Panc1 (cell line): ENCODE results near the gene FBLN2. TPM values are rescaled to one million over a fixed set of nuclear protein-coding genes. Genes with fewer than 3 reads are reported as not detected.

Experiments used
- ATAC-seq: fragments of 200-7000 bp; cut with Tn5 transposase; 2 replicates; pipeline ENCODE4 v1.9.1; 2020; ENCODE audit warnings: mild to moderate bottlenecking, moderate library complexity
- BruUV-seq: library from RNA; stranded (reverse); fragments of 400-500 nt; replicated peaks from 2 replicates; lab custom pipeline; 2021; lab: Mats Ljungman, UMichigan
- CTCF ChIA-PET: fragments of 300-600 bp; sonication (Branson Sonifier 250); formaldehyde crosslinking; loops from one replicate; lab custom pipeline; 2022; ENCODE audit warnings: antibody characterized with exemption; lab: Charles Lee
- POLR2A ChIA-PET: fragments of 300-600 bp; sonication (Branson Sonifier 250); formaldehyde crosslinking; loops from one replicate; lab custom pipeline; 2022; ENCODE audit warnings: antibody characterized with exemption; lab: Charles Lee
- DNase-seq: peaks from one replicate; pipeline ENCODE4 v3.0.0-alpha.2; 2010; ENCODE audit warnings: low read depth, low spot score
- H3K27ac ChIP-seq: 2 replicates; pipeline ENCODE4 v1.5.1; 2011; ENCODE audit warnings: mild to moderate bottlenecking, low read length, inconsistent platforms
- H3K27me3 ChIP-seq: fragments of 200-500 bp; sonication (Bioruptor generic); 2 replicates; pipeline ENCODE4 v1.6.0; 2014; ENCODE audit warnings: low read length, inconsistent platforms; ENCODE audit not compliant: control insufficient read depth, insufficient read depth
- H3K36me3 ChIP-seq: fragments of 200-500 bp; sonication (Bioruptor generic); 2 replicates; pipeline ENCODE4 v1.5.1; 2014; ENCODE audit warnings: inconsistent platforms, mild to moderate bottlenecking, low read length, moderate library complexity; ENCODE audit not compliant: control insufficient read depth, insufficient read depth
- H3K4me1 ChIP-seq: 2 replicates; pipeline ENCODE4 v1.5.1; 2011; ENCODE audit warnings: inconsistent platforms, mild to moderate bottlenecking, low read length, moderate library complexity; ENCODE audit not compliant: control insufficient read depth, insufficient read depth
- H3K4me3 ChIP-seq, 2 experiments: 2 replicates each; pipeline ENCODE4 v1.5.1; 2011 to 2012; ENCODE audit warnings: low read depth in 2 of 2, low read length in 2 of 2, mild to moderate bottlenecking in 2 of 2, inconsistent platforms in 1 of 2, moderate library complexity in 1 of 2
- H3K9me3 ChIP-seq: fragments of 200-500 bp; sonication (Bioruptor generic); 2 replicates; pipeline ENCODE4 v1.5.1; 2014; ENCODE audit warnings: low read depth, mild to moderate bottlenecking, inconsistent platforms, low read length, moderate library complexity; ENCODE audit not compliant: control insufficient read depth, insufficient read depth
- CTCF ChIP-seq: fragments of 450-650 bp; IDR thresholded peaks from 2 replicates; pipeline ENCODE4 v1.5.1; 2017; ENCODE audit warnings: mild to moderate bottlenecking
- POLR2AphosphoS5 ChIP-seq: IDR thresholded peaks from 2 replicates; pipeline ENCODE4 v1.6.1; 2012; ENCODE audit warnings: mild to moderate bottlenecking, low read depth, low read length, moderate library complexity
- REST ChIP-seq, 2 experiments: IDR thresholded peaks; 2 replicates each; pipeline ENCODE4 v1.6.1; 2011 to 2012; ENCODE audit warnings: low read depth in 2 of 2, control low read depth in 1 of 2, low read length in 1 of 2, mild to moderate bottlenecking in 1 of 2, moderate library complexity in 1 of 2; ENCODE audit not compliant: insufficient read depth in 1 of 2
- SIN3A ChIP-seq: IDR thresholded peaks from 2 replicates; pipeline ENCODE4 v1.6.1; 2012; ENCODE audit warnings: low read depth, mild to moderate bottlenecking, low read length, moderate library complexity, borderline replicate concordance; ENCODE audit not compliant: insufficient read depth
- TCF7L2 ChIP-seq: IDR thresholded peaks from 2 replicates; pipeline ENCODE4 v1.6.1; 2011; ENCODE audit warnings: mild to moderate bottlenecking, low read depth, low read length, inconsistent platforms
- in situ Hi-C: cut with HindIII; loops from 2 replicates; pipeline ENCODE4 v1.10.0; 2016; ENCODE audit warnings: low sequenced_read_pairs, low pct_unique_long_range_greater_than_20kb
- intact Hi-C: fragments of 100-400 bp; cut with micrococcal nuclease; formaldehyde crosslinking; loops from one replicate; pipeline ENCODE4 v1.10.0; 2022; ENCODE audit not compliant: unreplicated experiment
- total RNA-seq: library from RNA; stranded (reverse); gene quantifications from one replicate; pipeline ENCODE4 v1.2.1, GENCODE V29; 2021; ENCODE audit not compliant: unreplicated experiment

The FBLN2 gene
- total RNA-seq, 1 experiment from 2014 or later: 0.44 TPM

- ChIA-PET POLR2A (no interaction called here), CTCF (interaction anchor here (0.7 kb wide), 1 partner anchor 74 kb away, joined by 14 read pairs; no protein-coding TSS in a partner anchor)
- H3K27me3 ChIP-seq: no peaks in the 10 kb centered on the region
- intact Hi-C loops (no loop called here), in situ Hi-C loops (no loop called here)
- H3K27ac ChIP-seq: no peak overlapping the region
- BruUV-seq: no TSS peak
- no peaks in the 10 kb centered on the region for H3K36me3 ChIP-seq
- no peaks in the 10 kb centered on the region for H3K9me3 ChIP-seq
- H3K4me1 ChIP-seq: no peaks in the 10 kb centered on the region
- 0 out of 2 replicates have a peak, but pooled peaks have one; percentile 36 for ATAC-seq
- DNase-seq: peak; percentile 33
- no peak for TF ChIP-seq SIN3A
- no peak for TF ChIP-seq CTCF
- TF ChIP-seq REST (IDR thresholded peaks at IDR 0.05; ENCODE audit: insufficient read depth in 1 of 2, low read depth in 2 of 2, low read length in 1 of 2): no peak
- TF ChIP-seq TCF7L2: no peak
- TF ChIP-seq POLR2AphosphoS5: no peak
- H3K4me3 ChIP-seq: no peak overlapping the region
Measured at GRCh38 chr3:13598926-13599886, 50.3 kb downstream of the FBLN2 start.

- DNase-seq: no peak
- no TSS peak for BruUV-seq
- ChIA-PET POLR2A (interaction anchor here (0.6 kb wide), 1 partner anchor 13 kb away, joined by 3 read pairs; no protein-coding TSS in a partner anchor), CTCF (interaction anchor here (0.7 kb wide), 1 partner anchor 73 kb away, joined by 14 read pairs; no protein-coding TSS in a partner anchor)
- in situ Hi-C loops: no loop called here
- TF ChIP-seq CTCF (no peak), POLR2AphosphoS5 (no peak), REST (IDR thresholded peaks at IDR 0.05; ENCODE audit: insufficient read depth in 1 of 2, low read depth in 2 of 2, low read length in 1 of 2) (no peak)
- H3K27ac ChIP-seq: no peak overlapping the region
- no peaks in the 10 kb centered on the region for H3K9me3 ChIP-seq
- H3K36me3 ChIP-seq: no peaks in the 10 kb centered on the region
- no peaks in the 10 kb centered on the region for H3K4me1 ChIP-seq
- H3K4me3 ChIP-seq: no peak overlapping the region
- intact Hi-C loops: no loop called here
- no peaks in the 10 kb centered on the region for H3K27me3 ChIP-seq
- ATAC-seq: no peak
Measured at GRCh38 chr3:13599887-13600450, 51.0 kb downstream of the FBLN2 start.
